Stimulated activated naive CD4-positive, alpha-beta T cell treated with Interleukin-2 at 50 U/mL for 16 hours (primary cell): ENCODE measurements around the gene LOXHD1.
A peak's percentile ranks its signal among the peaks of the same experiment; 100 is the strongest.

Experiments
- DNase-seq: peaks from one replicate; lab custom pipeline; 2025; lab: John Stamatoyannopoulos, UW

Gene LOXHD1

GRCh38 chr18:46541626-46542189 lies 115.3 kb downstream of the LOXHD1 start:
- no peak for DNase-seq

- no peak for DNase-seq
Measured at GRCh38 chr18:46538376-46538775, 118.6 kb downstream of the LOXHD1 start.

GRCh38 chr18:46536215-46536874 lies 120.7 kb downstream of the LOXHD1 start:
- DNase-seq, result no peak

DNA sequence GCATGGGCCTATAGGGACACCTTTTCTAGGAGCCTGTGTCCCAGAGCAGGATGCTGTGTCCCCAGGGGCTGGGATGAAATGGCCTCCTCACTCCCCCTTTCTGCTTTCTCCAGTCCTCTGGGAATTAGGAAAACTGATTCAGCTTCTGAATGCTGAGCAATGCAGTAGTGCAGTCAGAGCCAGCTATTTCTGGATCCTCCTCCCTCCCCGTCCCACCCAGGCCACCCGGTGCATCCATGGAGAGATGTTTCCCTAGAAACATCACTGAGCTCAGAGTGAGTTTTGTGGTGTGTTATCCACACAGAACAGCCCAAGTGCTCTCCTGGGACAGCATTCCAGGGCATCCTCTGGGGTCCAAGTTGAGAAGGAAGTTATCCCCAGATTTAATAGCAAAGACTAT lies 125.5 kb downstream of the LOXHD1 start:
- DNase-seq, result no peak

GRCh38 chr18:46528037-46528436 lies 129.0 kb downstream of the LOXHD1 start:
- DNase-seq, result no peak

DNA sequence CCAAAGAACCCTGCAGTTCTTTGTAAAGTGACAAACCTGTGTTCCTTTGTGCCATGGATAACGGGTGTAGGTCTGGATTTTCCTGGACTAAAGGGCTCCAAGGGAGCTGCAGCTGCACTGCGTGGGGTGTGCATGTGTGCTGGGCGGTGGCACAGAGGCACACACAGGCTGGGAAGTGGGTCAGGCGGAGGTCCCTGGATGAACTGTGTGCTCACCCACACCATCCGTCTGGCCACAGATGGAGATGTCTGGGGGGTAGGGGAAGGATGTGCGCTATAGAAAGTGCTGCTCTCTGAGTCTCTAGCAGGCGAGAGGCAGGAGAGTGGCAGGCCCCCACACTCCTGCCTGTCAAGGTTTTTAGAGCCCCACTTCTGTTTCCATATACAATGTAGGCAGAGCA lies 137.2 kb downstream of the LOXHD1 start:
- no peak for DNase-seq

DNA sequence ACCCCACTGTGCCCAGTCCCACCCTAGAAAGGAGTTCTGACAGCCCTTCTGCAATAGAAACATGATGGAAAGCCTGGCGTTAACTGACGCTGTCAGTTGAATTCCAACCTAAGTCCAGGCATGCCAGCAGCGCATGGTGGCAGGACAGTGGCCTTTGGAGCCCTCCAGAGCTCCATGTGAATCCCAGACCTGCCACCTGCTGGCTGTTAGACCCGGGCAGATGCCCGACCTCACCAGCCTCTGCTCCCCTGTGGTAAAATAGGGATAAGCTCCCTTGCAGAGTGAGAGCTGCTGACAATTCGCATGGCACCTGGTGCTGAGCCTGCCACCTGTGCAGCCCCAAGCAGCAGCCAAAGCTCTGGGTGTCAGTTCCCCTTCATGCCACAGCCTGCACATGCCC lies 138.6 kb downstream of the LOXHD1 start:
- no peak for DNase-seq

- DNase-seq, result no peak
Measured at GRCh38 chr18:46516555-46516954, 140.5 kb downstream of the LOXHD1 start.

GRCh38 chr18:46510386-46510785 lies 146.6 kb downstream of the LOXHD1 start:
- no peak for DNase-seq

GRCh38 chr18:46509530-46509929 lies 147.5 kb downstream of the LOXHD1 start:
- no peak for DNase-seq

DNA sequence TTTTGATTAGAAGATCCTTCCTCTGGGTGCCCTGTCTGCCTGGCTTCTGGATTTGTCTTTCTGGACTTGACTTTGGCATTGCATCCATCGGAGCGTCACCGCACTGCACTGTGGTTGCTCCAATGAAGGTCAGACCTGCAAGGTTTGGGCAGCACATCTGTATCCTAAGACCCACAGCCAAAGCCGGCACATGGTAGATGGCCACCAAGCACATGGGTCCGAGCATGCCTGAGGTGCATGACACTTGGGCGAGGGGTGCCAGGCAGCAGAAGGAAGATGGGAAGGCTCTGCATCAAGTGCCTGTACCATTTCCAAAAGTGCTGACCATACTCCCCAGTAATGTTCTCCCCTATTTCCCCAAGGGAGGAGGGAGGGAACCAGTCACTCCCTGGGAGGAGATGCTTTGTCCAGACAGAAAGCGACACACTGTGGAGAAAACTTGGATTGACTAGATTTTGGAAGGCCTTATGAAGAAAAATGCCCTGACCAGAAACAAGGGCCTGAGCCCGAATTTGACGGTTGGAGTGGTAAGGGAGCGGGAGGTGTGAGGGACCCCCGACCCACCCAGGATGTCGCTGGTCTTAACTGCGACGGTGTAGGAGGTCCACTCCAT lies 149.9 kb downstream of the LOXHD1 start:
- no peak for DNase-seq

DNA sequence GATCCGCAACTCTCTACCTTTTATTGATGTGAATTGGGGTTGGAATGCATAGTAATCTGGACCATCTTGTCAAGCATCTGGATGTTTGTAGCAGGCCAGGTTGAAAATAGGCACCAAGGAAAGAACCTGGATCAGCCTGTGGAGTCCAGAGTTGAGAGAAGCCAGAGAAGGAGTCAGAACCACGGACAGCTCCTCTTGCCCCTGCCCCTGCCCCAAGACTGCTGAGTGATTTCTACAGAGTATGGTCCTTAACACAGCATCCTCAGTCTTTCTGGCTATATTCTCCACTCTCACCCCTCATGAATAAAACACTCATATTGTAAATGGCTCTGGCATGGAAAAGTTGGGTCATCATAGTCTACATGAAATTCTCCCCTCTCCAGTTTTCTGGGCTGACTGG lies 154.6 kb downstream of the LOXHD1 start:
- no peak for DNase-seq

DNA sequence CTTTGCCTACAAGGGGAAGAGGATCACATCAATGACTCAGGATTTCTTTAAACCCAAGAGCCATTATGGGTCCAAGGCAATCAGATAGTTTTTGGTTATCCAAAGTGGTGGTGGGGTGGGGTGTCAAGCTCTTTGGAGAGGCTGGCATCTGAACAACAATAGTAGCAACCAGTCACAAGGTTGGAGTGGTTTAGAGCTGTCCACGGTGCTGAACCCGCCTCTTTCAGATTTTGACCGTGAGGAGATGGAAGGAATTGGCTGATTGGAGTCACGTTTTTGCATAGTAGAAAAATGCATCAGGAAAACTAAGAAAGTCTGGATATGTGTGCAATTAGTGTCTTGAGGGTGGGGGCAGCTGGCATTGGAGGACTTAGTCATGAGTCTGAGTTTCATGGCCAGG lies 159.9 kb downstream of the LOXHD1 start:
- DNase-seq, result no peak

DNA sequence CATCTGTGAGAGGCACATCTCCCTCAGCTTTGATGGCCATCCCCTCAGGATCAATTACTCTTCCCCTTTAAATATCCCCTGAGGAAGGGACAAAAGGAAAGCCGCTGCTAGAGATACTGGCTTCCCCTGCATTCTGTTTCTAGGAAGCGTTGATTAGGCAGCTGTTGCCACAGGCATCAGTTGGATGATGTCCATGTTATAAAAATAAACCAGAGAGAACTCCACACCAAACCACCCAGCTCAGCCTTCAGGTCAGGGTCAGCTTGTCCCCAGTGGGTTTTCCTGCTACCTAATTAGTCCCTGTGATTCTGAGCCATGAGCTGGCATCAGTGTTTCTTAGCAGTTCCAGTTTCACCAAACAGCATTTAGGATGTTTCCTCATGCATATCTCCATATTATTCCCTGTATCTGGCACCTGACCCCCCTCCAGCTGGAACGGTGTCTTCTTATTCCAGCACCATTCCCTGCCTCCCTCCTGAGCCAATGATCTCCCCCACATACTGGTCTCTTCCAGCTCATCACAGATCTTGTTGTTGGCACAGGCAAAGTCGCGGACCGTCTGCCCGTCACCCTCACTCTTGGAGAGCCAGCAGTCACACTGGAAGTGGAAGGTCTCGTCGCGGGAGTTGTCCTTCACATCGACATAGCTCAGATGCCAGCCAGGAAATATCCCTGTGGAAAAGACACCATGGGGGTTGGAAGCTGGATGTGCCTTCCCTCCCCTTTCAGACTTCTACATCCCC lies 168.4 kb downstream of the LOXHD1 start:
- DNase-seq, result no peak

GRCh38 chr18:46485675-46486194 lies 171.3 kb downstream of the LOXHD1 start:
- no peak for DNase-seq

GRCh38 chr18:46484971-46485370 lies 172.0 kb downstream of the LOXHD1 start:
- no peak for DNase-seq

GRCh38 chr18:46482831-46483230 lies 174.2 kb downstream of the LOXHD1 start:
- DNase-seq, result no peak

DNA sequence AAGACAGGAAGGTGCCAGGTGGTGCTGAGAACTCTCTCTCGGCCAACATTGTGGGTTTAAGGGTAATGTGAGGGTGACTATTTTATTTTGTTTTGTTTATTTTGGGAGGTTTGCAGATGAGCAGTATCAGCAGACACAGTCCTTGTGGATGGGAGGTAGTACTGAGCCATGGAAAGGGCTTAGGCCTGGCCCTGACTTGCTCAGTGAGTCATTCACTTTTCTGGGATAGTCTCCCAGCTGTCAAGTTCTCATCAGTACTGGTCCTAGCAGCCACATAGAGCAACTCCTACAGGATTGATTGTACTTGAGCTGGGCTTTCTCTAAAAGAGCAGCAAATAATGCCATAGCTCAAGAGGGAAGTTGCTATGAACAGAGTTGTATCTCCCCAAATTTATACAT lies 175.2 kb downstream of the LOXHD1 start:
- no peak for DNase-seq

- peak; percentile 17 for DNase-seq
Measured at GRCh38 chr18:46481048-46481846, 175.8 kb downstream of the LOXHD1 start.

GRCh38 chr18:46480226-46480625 lies 176.8 kb downstream of the LOXHD1 start:
- DNase-seq, result no peak

DNA sequence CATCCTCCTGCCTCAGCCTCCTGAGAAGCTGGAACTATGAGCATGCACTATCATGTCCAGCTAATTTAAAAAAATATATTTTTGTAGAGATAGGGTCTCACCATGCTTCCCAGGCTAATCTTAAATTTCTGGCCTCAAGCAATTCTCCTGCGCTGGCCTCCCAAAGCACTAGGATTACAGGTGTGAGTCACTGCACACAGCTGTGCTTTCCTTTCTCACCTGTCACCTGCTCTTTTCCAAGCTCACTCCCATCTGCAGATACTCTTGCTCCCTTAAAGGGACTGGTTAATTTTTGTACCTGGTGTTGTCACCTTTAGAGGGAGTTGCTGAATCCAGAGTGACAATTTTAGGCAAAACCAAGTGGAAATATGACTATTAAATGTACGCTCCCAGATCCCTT lies 178.2 kb downstream of the LOXHD1 start:
- DNase-seq, result no peak

DNA sequence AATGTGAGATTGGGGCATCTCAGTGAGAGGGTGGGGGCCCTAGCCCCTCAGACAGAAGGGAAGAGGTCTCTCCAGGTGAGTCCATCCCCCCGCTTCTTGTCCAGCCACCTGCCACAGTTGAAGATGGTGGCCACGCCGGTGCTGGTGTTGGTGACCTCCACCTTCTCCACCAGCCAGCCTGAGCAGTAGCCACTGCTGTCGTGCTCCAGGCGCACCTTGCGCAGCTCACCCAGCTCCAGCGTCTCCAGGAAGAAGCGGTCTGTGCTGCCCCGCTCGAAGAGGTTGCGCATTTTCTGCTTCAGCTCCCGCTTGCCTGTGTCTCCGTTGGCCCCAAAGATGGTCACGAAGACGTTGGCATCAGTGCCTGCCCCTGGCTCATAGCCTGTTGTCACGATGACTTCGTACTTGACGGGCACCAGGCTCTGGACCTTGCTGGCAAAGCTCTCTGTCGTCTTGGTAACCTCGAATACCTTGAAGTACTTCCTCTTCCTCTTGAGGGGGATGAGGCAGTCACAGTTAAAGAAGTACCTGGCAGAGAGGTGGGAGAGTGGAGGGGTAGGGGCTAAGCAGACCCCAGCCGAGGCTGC lies 179.5 kb downstream of the LOXHD1 start:
- DNase-seq, result no peak
